ENCODE measurements around the gene USP28.
"Not testable (repeated sequence)": the region's sequence is repeated elsewhere in the genome, so short reads cannot be mapped to it uniquely, and the experiment has no call there.

The USP28 gene

DNA sequence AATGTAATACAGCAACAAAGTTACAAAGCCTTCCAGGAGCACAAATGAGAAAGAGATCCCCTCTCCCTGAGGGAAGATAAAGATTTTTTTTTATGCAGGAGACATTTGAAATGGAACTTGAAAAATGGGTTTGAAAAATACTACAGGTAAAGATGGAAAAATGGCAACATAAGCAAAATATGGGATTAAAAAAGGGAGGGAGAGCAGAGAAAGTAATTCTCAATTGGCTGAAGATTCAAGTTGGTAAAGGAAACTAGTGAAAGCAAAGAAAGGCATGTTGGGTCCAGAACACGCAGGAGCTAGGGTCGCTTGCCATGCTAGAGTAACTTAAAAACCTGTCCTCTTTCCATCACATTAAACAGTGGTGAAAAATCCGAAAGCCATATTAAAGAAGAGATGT is 103.4 kb downstream of the USP28 start:
- no peak for DNase-seq

DNA sequence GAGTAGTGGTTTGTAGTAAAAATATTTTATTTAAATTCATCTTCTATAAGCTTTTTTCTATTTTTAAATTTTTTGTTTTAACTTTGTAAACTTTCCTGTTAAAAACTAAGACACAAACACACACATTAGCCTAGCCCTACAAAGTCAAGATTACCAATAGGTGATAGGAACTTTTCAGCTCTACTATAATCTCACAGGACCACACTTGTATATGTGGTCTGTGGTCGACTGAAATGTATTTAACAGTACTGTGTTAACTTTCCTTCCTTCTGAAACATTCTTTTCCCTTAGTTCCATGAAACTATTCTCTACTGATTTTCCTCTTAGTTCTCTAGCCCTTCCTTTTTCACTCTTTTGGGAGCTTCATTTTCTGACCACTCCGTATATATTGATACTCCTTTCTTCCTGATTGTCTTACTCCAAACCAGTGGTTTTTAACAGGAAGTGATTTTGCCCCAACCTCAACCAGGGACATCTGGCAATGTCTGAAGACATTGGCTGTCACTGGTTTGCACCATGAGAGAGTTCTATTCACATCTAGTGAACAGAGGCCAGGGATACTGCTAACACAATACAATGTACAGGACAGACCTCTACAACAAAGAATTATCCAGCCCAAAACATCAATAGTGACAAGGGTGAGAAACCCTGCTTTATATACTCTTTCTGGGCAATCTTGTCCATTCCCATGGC is 110.7 kb downstream of the USP28 start:
- DNase-seq, result no peak

DNA sequence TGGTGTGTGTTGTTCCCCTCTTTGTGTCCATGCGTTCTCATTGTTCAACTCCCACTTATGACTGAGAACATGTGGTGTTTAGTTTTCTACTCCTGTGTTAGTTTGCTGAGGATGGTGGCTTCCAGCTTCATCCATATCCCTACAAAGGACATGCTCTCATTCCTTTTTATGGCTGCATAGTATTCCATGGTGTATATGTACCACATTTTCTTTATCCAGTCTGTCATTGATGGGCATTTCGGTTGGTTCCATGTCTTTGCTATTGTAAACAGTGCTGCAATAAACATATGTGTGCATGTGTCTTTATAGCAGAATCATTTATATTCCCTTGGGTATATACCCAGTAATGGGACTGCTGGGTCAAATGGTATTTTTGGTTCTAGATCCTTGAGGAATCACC is 112.3 kb downstream of the USP28 start:
- not testable (repeated sequence) for DNase-seq

DNA sequence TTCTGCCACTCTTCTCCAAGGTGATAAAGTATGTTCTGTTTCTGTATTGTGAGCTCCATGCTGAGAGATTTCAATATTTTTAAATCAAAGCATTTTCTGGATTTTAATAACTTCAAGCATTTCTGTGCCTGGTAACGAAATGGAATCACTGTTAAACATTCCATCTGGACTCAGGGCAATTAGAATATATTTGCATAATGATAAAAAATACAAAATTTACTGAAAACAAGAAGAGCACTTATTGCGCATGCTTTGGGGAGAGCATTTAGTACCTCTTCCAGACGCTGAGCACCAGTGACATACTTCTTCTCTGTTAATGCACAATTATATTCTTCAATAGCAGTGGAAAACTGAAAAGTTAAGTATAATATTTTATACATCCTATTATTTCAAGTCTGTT is 115.1 kb downstream of the USP28 start:
- no peak for DNase-seq

- DNase-seq, result no peak
These were observed 122.4 kb downstream of the USP28 start for GRCh38 chr11:113752932-113753331.
